T-cell (primary cell): ENCODE results near the gene SLC39A11. TPM values are rescaled to one million over a fixed set of nuclear protein-coding genes. Genes with fewer than 3 reads are reported as not detected.

Source experiments
- ATAC-seq, 4 experiments: fragments of 200-7000 bp in 3 of 4; fragments of 150-1000 bp in 1 of 4; cut with Tn5 transposase; replicated peaks in 1 of 4; 1 replicate in 3 of 4; 2 replicates in 1 of 4; pipeline ENCODE4 v1.10.0; 2021; ENCODE audit warnings: moderate library complexity in 3 of 4, mild to moderate bottlenecking in 2 of 4, moderate number of reproducible peaks in 1 of 4
- CTCF ChIA-PET, 2 donors: fragments of 300-600 bp; sonication (Branson Sonifier 250); formaldehyde crosslinking; loops; one replicate each; lab custom pipeline; 2022; ENCODE audit warnings: antibody characterized with exemption in 2 of 2; lab: Charles Lee
- POLR2A ChIA-PET, 2 donors: fragments of 300-600 bp; sonication (Branson Sonifier 250); formaldehyde crosslinking; loops; one replicate each; lab custom pipeline; 2022; ENCODE audit warnings: antibody characterized with exemption in 2 of 2; lab: Charles Lee
- DNase-seq, 35 experiments: peaks; one replicate each; pipeline versions ENCODE4 v3.0.0 to v3.0.0-alpha.2; 2013 to 2023
- H3K27ac ChIP-seq: one replicate; pipeline ENCODE4 v1.5.1; 2013; ENCODE audit warnings: low read length
- H3K27me3 ChIP-seq, 2 experiments: replicated peaks in 1 of 2; 1 replicate in 1 of 2; 2 replicates in 1 of 2; pipeline versions ENCODE4 v1.6.1 to v1.7.0; 2013; ENCODE audit warnings: low read length in 1 of 2, mixed read lengths in 1 of 2; ENCODE audit not compliant: control insufficient read depth in 2 of 2, insufficient read depth in 2 of 2; ENCODE audit errors: extremely low read depth in 1 of 2
- H3K36me3 ChIP-seq, 2 donors: 1 replicate in 1 of 2; 2 replicates in 1 of 2; pipeline versions ENCODE4 v1.6.1 to v1.7.0; 2013; ENCODE audit warnings: low read length in 1 of 2; ENCODE audit not compliant: control insufficient read depth in 2 of 2, insufficient read depth in 1 of 2; ENCODE audit errors: extremely low read depth in 1 of 2
- H3K4me1 ChIP-seq, 2 experiments: 1 replicate in 1 of 2; 2 replicates in 1 of 2; pipeline versions ENCODE4 v1.6.1 to v1.7.0; 2013; ENCODE audit warnings: low read length in 2 of 2, mixed read lengths in 1 of 2; ENCODE audit not compliant: insufficient read depth in 2 of 2, control insufficient read depth in 1 of 2; ENCODE audit errors: extremely low read depth in 1 of 2
- H3K4me3 ChIP-seq, 2 donors: 1 replicate in 1 of 2; 2 replicates in 1 of 2; pipeline versions ENCODE4 v1.5.1 to v1.7.0; 2013; ENCODE audit warnings: mild to moderate bottlenecking in 2 of 2, low read length in 1 of 2, moderate library complexity in 1 of 2; ENCODE audit not compliant: control insufficient read depth in 1 of 2; ENCODE audit errors: extremely low read depth in 1 of 2
- H3K9me3 ChIP-seq: 2 replicates; pipeline ENCODE4 v1.7.0; 2013
- H3K27ac Mint-ChIP-seq, 2 donors: one replicate each; pipeline ENCODE4 v1.8.0; 2020 to 2021; ENCODE audit warnings: mild to moderate bottlenecking in 2 of 2, mixed read lengths in 2 of 2
- H3K27me3 Mint-ChIP-seq, 2 donors: one replicate each; pipeline ENCODE4 v1.8.0; 2021 to 2022; ENCODE audit warnings: mixed read lengths in 2 of 2
- H3K36me3 Mint-ChIP-seq: one replicate; pipeline ENCODE4 v1.8.0; 2021; ENCODE audit warnings: mixed read lengths
- H3K4me1 Mint-ChIP-seq, 3 donors: one replicate each; pipeline ENCODE4 v1.8.0; 2020 to 2022; ENCODE audit warnings: mixed read lengths in 3 of 3, mild to moderate bottlenecking in 1 of 3
- H3K4me3 Mint-ChIP-seq, 3 donors: one replicate each; pipeline ENCODE4 v1.8.0; 2020 to 2022; ENCODE audit warnings: mild to moderate bottlenecking in 3 of 3, mixed read lengths in 3 of 3, moderate library complexity in 3 of 3
- H3K9me3 Mint-ChIP-seq, 3 donors: one replicate each; pipeline ENCODE4 v1.8.0; 2020 to 2022; ENCODE audit warnings: mixed read lengths in 3 of 3
- WGBS: methylation state at CpG from one replicate; pipeline ENCODE4 v1.1.5; 2013; ENCODE audit warnings: missing lambda C conversion rate; ENCODE audit not compliant: insufficient coverage; 5-methylcytosine and 5-hydroxymethylcytosine counted together
- total RNA-seq, 35 experiments: library from RNA in 6 of 35; stranded (reverse) in 6 of 35; fragments of 120-200 nt in 1 of 35; gene quantifications; one replicate each; pipeline versions ENCODE4 v1.2.1 to v1.2.4 and lab custom pipeline; 2013 to 2026

Gene SLC39A11
- total RNA-seq, 5 donors from 2014 or later (not counting 1 experiment from before 2014, with no cell fraction given) = 18.6 to 27.1 (median 23.4) TPM

GRCh38 chr17:72879877-72880276 is 212.6 kb downstream of the SLC39A11 start:
- no peak overlapping the region for H3K27ac ChIP-seq
- no peaks in the 10 kb centered on the region for H3K36me3 ChIP-seq
- Mint-ChIP-seq H3K36me3 (peaks cover 61% of the 10 kb centered on the region), H3K27ac (no peak overlapping the region), H3K4me3 (no peak overlapping the region), H3K27me3 (no peaks in the 10 kb centered on the region), H3K4me1 (no peaks in the 10 kb centered on the region), H3K9me3 (peaks cover 18 to 35% (median 27%) of the 10 kb centered on the region in 3 donors)
- POLR2A ChIA-PET = no interaction called here
- H3K27me3 ChIP-seq = no peaks in the 10 kb centered on the region
- CTCF ChIA-PET = no interaction called here
- WGBS = 80% methylated on average over 1 of the region's 2 CpGs
- no peaks in the 10 kb centered on the region for H3K4me1 ChIP-seq
- H3K9me3 ChIP-seq = no peaks in the 10 kb centered on the region
- H3K4me3 ChIP-seq = no peak overlapping the region
- ATAC-seq (no peak), DNase-seq (no peak)

- no peak overlapping the region for H3K27ac ChIP-seq
- Mint-ChIP-seq H3K9me3 (peaks cover 18 to 39% (median 27%) of the 10 kb centered on the region in 3 donors), H3K4me3 (no peak overlapping the region), H3K4me1 (no peaks in the 10 kb centered on the region), H3K27me3 (no peaks in the 10 kb centered on the region), H3K36me3 (peaks cover 64% of the 10 kb centered on the region), H3K27ac (no peak overlapping the region)
- H3K4me1 ChIP-seq = no peaks in the 10 kb centered on the region
- DNase-seq (no peak), ATAC-seq (no peak)
- POLR2A ChIA-PET = no interaction called here
- H3K4me3 ChIP-seq = no peak overlapping the region
- H3K36me3 ChIP-seq = no peaks in the 10 kb centered on the region
- no peaks in the 10 kb centered on the region for H3K9me3 ChIP-seq
- H3K27me3 ChIP-seq = no peaks in the 10 kb centered on the region
- 100% methylated on average over 3 of the region's 6 CpGs for WGBS
- CTCF ChIA-PET = no interaction called here
These were observed 213.4 kb downstream of the SLC39A11 start for GRCh38 chr17:72878975-72879660.

GRCh38 chr17:72877348-72877747 is 215.1 kb downstream of the SLC39A11 start:
- Mint-ChIP-seq H3K27me3 (no peaks in the 10 kb centered on the region), H3K9me3 (peaks cover 18 to 39% (median 27%) of the 10 kb centered on the region in 3 donors), H3K36me3 (peaks cover 67% of the 10 kb centered on the region), H3K27ac (no peak overlapping the region), H3K4me3 (no peak overlapping the region), H3K4me1 (no peaks in the 10 kb centered on the region)
- ChIA-PET POLR2A (interaction anchor here in 1 of 2 donors (0.6 kb wide), 1 partner anchor 38 kb away, joined by 3 read pairs; no protein-coding TSS in a partner anchor), CTCF (no interaction called here)
- Histone ChIP-seq H3K27me3 (no peaks in the 10 kb centered on the region), H3K4me1 (no peaks in the 10 kb centered on the region), H3K36me3 (no peaks in the 10 kb centered on the region), H3K9me3 (no peaks in the 10 kb centered on the region), H3K27ac (no peak overlapping the region), H3K4me3 (no peak overlapping the region)
- 100% methylated on average over 1 of the region's 8 CpGs for WGBS
- ATAC-seq (no peak), DNase-seq (no peak)

DNA sequence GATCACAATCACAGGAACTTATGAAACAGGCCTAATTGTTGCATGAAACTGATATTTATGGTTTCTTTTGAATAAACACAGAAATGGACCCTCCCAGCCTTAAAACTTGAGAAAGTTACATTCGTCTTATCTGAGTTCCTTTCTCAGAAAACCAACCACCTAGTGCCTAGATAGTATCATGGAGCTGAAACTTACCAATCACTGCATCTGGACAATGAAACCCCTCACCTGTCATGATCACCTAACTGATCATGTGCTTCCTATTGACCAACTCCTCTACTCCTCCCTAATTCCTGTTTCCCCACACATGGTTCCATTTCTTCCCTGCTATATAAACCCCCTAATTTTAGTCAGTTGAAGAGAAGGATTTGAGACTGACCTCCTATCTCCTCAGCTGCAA is 216.1 kb downstream of the SLC39A11 start:
- H3K27ac ChIP-seq = no peak overlapping the region
- CTCF ChIA-PET = no interaction called here
- peaks cover 18 to 39% (median 27%) of the 10 kb centered on the region in 3 donors for H3K9me3 Mint-ChIP-seq
- H3K27ac Mint-ChIP-seq = no peak overlapping the region
- H3K27me3 ChIP-seq = no peaks in the 10 kb centered on the region
- no peaks in the 10 kb centered on the region for H3K4me1 ChIP-seq
- ATAC-seq (no peak), DNase-seq (no peak)
- H3K4me3 ChIP-seq = no peak overlapping the region
- POLR2A ChIA-PET = no interaction called here
- no peaks in the 10 kb centered on the region for H3K9me3 ChIP-seq
- H3K27me3 Mint-ChIP-seq = no peaks in the 10 kb centered on the region
- H3K36me3 ChIP-seq = no peaks in the 10 kb centered on the region
- peaks cover 60% of the 10 kb centered on the region for H3K36me3 Mint-ChIP-seq
- 89% methylated on average over 1 of the region's 1 CpG for WGBS
- no peaks in the 10 kb centered on the region for H3K4me1 Mint-ChIP-seq
- H3K4me3 Mint-ChIP-seq = no peak overlapping the region

DNA sequence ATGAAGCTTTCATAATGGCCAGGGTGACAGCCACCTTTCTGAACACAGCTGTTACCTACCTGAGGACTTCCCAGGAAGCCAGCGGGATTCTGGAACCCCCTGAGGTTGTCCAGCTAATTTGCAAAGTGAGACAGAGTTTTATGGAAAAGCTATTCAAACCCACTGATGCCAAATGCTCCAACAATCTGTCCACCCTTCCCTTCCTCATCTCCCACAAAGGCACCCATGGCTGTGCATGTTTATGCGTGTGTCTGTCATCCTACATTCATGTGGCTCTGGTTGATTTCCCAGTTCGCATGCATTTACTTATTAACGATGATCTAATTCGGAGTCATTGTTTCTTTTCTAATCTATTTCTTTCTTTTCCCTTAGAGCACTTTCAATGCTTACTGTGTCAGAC is 217.1 kb downstream of the SLC39A11 start:
- H3K36me3 ChIP-seq = no peaks in the 10 kb centered on the region
- H3K27me3 ChIP-seq = no peaks in the 10 kb centered on the region
- Mint-ChIP-seq H3K27ac (no peak overlapping the region), H3K4me3 (no peak overlapping the region), H3K27me3 (no peaks in the 10 kb centered on the region), H3K4me1 (no peaks in the 10 kb centered on the region), H3K36me3 (peaks cover 59% of the 10 kb centered on the region), H3K9me3 (peaks cover 17 to 39% (median 27%) of the 10 kb centered on the region in 3 donors)
- no peaks in the 10 kb centered on the region for H3K4me1 ChIP-seq
- H3K4me3 ChIP-seq = no peak overlapping the region
- POLR2A ChIA-PET = no interaction called here
- DNase-seq (no peak), ATAC-seq (no peak)
- 100% methylated on average over 1 of the region's 5 CpGs for WGBS
- CTCF ChIA-PET = no interaction called here
- H3K27ac ChIP-seq = no peak overlapping the region
- no peaks in the 10 kb centered on the region for H3K9me3 ChIP-seq

DNA sequence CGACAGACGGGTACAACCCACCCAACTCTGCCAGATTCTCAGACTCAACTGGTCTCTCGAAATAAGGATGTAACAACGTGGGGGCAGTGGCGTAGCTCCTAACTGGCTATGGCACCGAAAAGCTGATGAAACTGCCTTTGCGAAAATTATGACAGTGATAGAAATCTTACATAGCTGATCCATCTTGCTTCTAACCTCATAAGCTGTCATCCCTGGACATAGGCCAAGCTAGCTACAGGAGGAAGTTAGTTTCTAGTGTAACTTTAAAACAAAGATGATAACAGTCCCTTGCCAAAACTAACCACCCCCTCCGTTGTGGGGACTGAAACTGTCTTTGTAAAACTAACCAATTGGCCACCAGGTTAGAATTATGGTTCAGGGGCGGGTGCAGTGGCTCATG is 220.1 kb downstream of the SLC39A11 start:
- Histone ChIP-seq H3K27ac (no peak overlapping the region), H3K36me3 (no peaks in the 10 kb centered on the region), H3K9me3 (no peaks in the 10 kb centered on the region), H3K4me1 (no peaks in the 10 kb centered on the region), H3K4me3 (no peak overlapping the region), H3K27me3 (no peaks in the 10 kb centered on the region)
- Mint-ChIP-seq H3K9me3 (peaks cover 7 to 23% (median 10%) of the 10 kb centered on the region in 3 donors), H3K4me1 (no peaks in the 10 kb centered on the region), H3K27me3 (no peaks in the 10 kb centered on the region), H3K4me3 (no peak overlapping the region), H3K27ac (no peak overlapping the region), H3K36me3 (peaks cover 40% of the 10 kb centered on the region)
- CTCF ChIA-PET = no interaction called here
- POLR2A ChIA-PET = no interaction called here
- WGBS = 98% methylated on average over 5 of the region's 9 CpGs
- no peak for ATAC-seq
- DNase-seq = no peak
